ENCODE measurements around the gene GUCY2D. TPM values are rescaled to one million over a fixed set of nuclear protein-coding genes. Genes with fewer than 3 reads are reported as not detected.

GUCY2D gene
- polyA plus RNA-seq, 1 donor (not counting 4 experiments of a cell fraction or from before 2014, with no cell fraction given): 0.25 TPM

GRCh38 chr17:8007836-8008235 is 5.4 kb downstream of the GUCY2D start:
- Histone ChIP-seq H4K20me1 (ENCODE audit: control insufficient read depth, extremely low read depth, insufficient read depth, low read length) (no peaks in the 10 kb centered on the region), H3K27me3 (ENCODE audit: control insufficient read depth, extremely low read depth, insufficient read depth, low read length) (peaks cover 28% of the 10 kb centered on the region), H3K27ac (ENCODE audit: control insufficient read depth, insufficient read depth, low read length) (no peak overlapping the region), H3K79me2 (ENCODE audit: control insufficient read depth, insufficient read depth, low read length) (no peaks in the 10 kb centered on the region), H3K9ac (ENCODE audit: control insufficient read depth, extremely low read depth, insufficient read depth, low read length) (no peak overlapping the region), H3K36me3 (ENCODE audit: control insufficient read depth in 2 of 2, extremely low read depth in 1 of 2, insufficient read depth in 2 of 2, low read length in 2 of 2) (no peaks in the 10 kb centered on the region), H3K4me1 (ENCODE audit: control insufficient read depth, extremely low read depth, insufficient read depth, low read length) (no peaks in the 10 kb centered on the region), H3K9me3 (ENCODE audit: control insufficient read depth, low read depth, low read length) (no peaks in the 10 kb centered on the region), H3K4me3 (ENCODE audit: control insufficient read depth in 2 of 3, extremely low read depth in 1 of 3, insufficient read depth in 2 of 3, low read depth in 1 of 3, low read length in 3 of 3) (no peak overlapping the region), H3K4me2 (ENCODE audit: control insufficient read depth, extremely low read depth, insufficient read depth, low read depth, low read length) (no peak overlapping the region), H3K9me1 (ENCODE audit: control insufficient read depth, extremely low read depth, insufficient read depth, low read length) (no peaks in the 10 kb centered on the region), H2AFZ (ENCODE audit: control insufficient read depth, low read length) (no peak overlapping the region)
- DNase-seq (ENCODE audit: low read depth, low spot score) (no peak), FAIRE-seq (no peak)
- no peak for TF ChIP-seq CTCF (optimal IDR thresholded peaks at IDR 0.05 in 1 of 3, IDR thresholded peaks at IDR 0.05 in 1 of 3, conservative IDR thresholded peaks at IDR 0.05 in 1 of 3; ENCODE audit: extremely low read depth in 1 of 3, insufficient read depth in 2 of 3, low read length in 3 of 3)
- dilution Hi-C loops (cut with MboI; ENCODE audit: extremely low pct_ligation_motif_present, low sequenced_read_pairs): no loop called here

GRCh38 chr17:8012045-8012580 is 9.7 kb downstream of the GUCY2D start:
- no peak overlapping the region for H3K27ac ChIP-seq (ENCODE audit: control insufficient read depth, insufficient read depth, low read length)
- peaks cover 10% of the 10 kb centered on the region for H3K4me1 ChIP-seq (ENCODE audit: control insufficient read depth, extremely low read depth, insufficient read depth, low read length)
- DNase-seq (ENCODE audit: low read depth, low spot score) (no peak), FAIRE-seq (no peak)
- TF ChIP-seq CTCF (optimal IDR thresholded peaks at IDR 0.05 in 1 of 3, IDR thresholded peaks at IDR 0.05 in 1 of 3, conservative IDR thresholded peaks at IDR 0.05 in 1 of 3; ENCODE audit: extremely low read depth in 1 of 3, insufficient read depth in 2 of 3, low read length in 3 of 3) (no peak), EZH2 (IDR thresholded peaks at IDR 0.05; ENCODE audit: low read length) (no peak)
- no peak overlapping the region for H3K4me2 ChIP-seq (ENCODE audit: control insufficient read depth, extremely low read depth, insufficient read depth, low read depth, low read length)
- dilution Hi-C loops (cut with MboI; ENCODE audit: extremely low pct_ligation_motif_present, low sequenced_read_pairs): no loop called here
- H2AFZ ChIP-seq (ENCODE audit: control insufficient read depth, low read length): no peak overlapping the region
- H3K9me1 ChIP-seq (ENCODE audit: control insufficient read depth, extremely low read depth, insufficient read depth, low read length): no peaks in the 10 kb centered on the region
- H4K20me1 ChIP-seq (ENCODE audit: control insufficient read depth, extremely low read depth, insufficient read depth, low read length): no peaks in the 10 kb centered on the region
- no peaks in the 10 kb centered on the region for H3K9me3 ChIP-seq (ENCODE audit: control insufficient read depth, low read depth, low read length)
- H3K4me3 ChIP-seq (ENCODE audit: control insufficient read depth in 2 of 3, extremely low read depth in 1 of 3, insufficient read depth in 2 of 3, low read depth in 1 of 3, low read length in 3 of 3): no peak overlapping the region
- H3K27me3 ChIP-seq (ENCODE audit: control insufficient read depth, extremely low read depth, insufficient read depth, low read length): no peaks in the 10 kb centered on the region
- no peaks in the 10 kb centered on the region for H3K79me2 ChIP-seq (ENCODE audit: control insufficient read depth, insufficient read depth, low read length)
- no peaks in the 10 kb centered on the region for H3K36me3 ChIP-seq (ENCODE audit: control insufficient read depth in 2 of 2, extremely low read depth in 1 of 2, insufficient read depth in 2 of 2, low read length in 2 of 2)
- H3K9ac ChIP-seq (ENCODE audit: control insufficient read depth, extremely low read depth, insufficient read depth, low read length): no peak overlapping the region

All from keratinocyte (primary cell).